K562 (cell line): ENCODE results near the gene CDC14A. TPM values are rescaled to one million over a fixed set of nuclear protein-coding genes. Genes with fewer than 3 reads are reported as not detected.
A peak's percentile ranks its signal among the peaks of the same experiment; 100 is the strongest.

Experiments used
- ATAC-seq: fragments of 200-7000 bp; cut with Tn5 transposase; 3 replicates; pipeline ENCODE4 v1.9.1; 2020; ENCODE audit warnings: moderate library complexity
- BruUV-seq: library from RNA; stranded (reverse); fragments of 400-500 nt; replicated peaks from 2 replicates; lab custom pipeline; 2021; lab: Mats Ljungman, UMichigan
- CTCF ChIA-PET: fragments of 300-600 bp; formaldehyde crosslinking; extraction: SDS; loops from one replicate; lab custom pipeline; 2021; ENCODE audit warnings: low intra/inter-chr PET ratio; lab: Yijun Ruan, JAX
- POLR2A ChIA-PET: fragments of 300-600, 350-650 bp; sonication (Branson Sonifier 250); formaldehyde crosslinking; extraction: SDS; loops from one replicate; lab custom pipeline; 2021; ENCODE audit warnings: antibody characterized with exemption, inconsistent platforms; lab: Yijun Ruan, JAX
- DNase-seq, 4 experiments: peaks; one replicate each; pipeline versions ENCODE4 v3.0.0 to v3.0.0-alpha.2; 2011 to 2018; ENCODE audit warnings: low spot score in 3 of 4, mixed read lengths in 3 of 4; ENCODE audit errors: extremely low read depth in 1 of 4
- FAIRE-seq: peaks from 2 replicates; lab custom pipeline; 2011; peaks lifted over from hg19 to GRCh38; lab: Jason Lieb, UNC
- H2AFZ ChIP-seq: 2 replicates; pipeline ENCODE4 v1.6.0; 2011; ENCODE audit warnings: low read depth, low read length, control low read depth, inconsistent platforms
- H3K27ac ChIP-seq: fragments of 200-600 bp; 3 replicates; pipeline ENCODE4 v1.8.0; 2011; ENCODE audit warnings: low read depth, mild to moderate bottlenecking, control low read depth, inconsistent platforms, low read length, moderate library complexity, mixed read lengths; ENCODE audit errors: extremely low read depth
- H3K27me3 ChIP-seq, 2 experiments: fragments of 300-600 bp in 1 of 2; 2 replicates in 1 of 2; 3 replicates in 1 of 2; pipeline versions ENCODE4 v1.6.0 to v1.8.0; 2011; ENCODE audit warnings: inconsistent platforms in 2 of 2, low read length in 2 of 2, mild to moderate bottlenecking in 1 of 2, mixed read lengths in 1 of 2, moderate library complexity in 1 of 2; ENCODE audit not compliant: control insufficient read depth in 2 of 2, insufficient read depth in 2 of 2
- H3K36me3 ChIP-seq: fragments of 300-600 bp; 3 replicates; pipeline ENCODE4 v1.8.0; 2011; ENCODE audit warnings: mild to moderate bottlenecking, low read length, inconsistent platforms; ENCODE audit not compliant: control insufficient read depth, insufficient read depth
- H3K4me1 ChIP-seq, 2 experiments: fragments of 200-600 bp in 1 of 2; replicated peaks in 1 of 2; 2 replicates in 1 of 2; 3 replicates in 1 of 2; pipeline versions ENCODE4 v1.5.1 to v1.8.0; 2011; ENCODE audit warnings: inconsistent platforms in 2 of 2, low read length in 2 of 2, mild to moderate bottlenecking in 1 of 2, mixed read lengths in 1 of 2, moderate library complexity in 1 of 2; ENCODE audit not compliant: control insufficient read depth in 2 of 2, insufficient read depth in 2 of 2
- H3K4me2 ChIP-seq: 2 replicates; pipeline ENCODE4 v1.6.1; 2011; ENCODE audit warnings: low read length, control low read depth, inconsistent platforms, mixed read lengths; ENCODE audit not compliant: insufficient read depth
- H3K4me3 ChIP-seq: fragments of 200-600 bp; sonication (generic), shearing (Covaris generic); 2 replicates; pipeline ENCODE4 v1.5.1; 2016; ENCODE audit warnings: control low read depth, inconsistent platforms
- H3K79me2 ChIP-seq: fragments of 200-600 bp; 3 replicates; pipeline ENCODE4 v1.8.0; 2011; ENCODE audit warnings: low read length, inconsistent platforms; ENCODE audit not compliant: control insufficient read depth, insufficient read depth
- H3K9ac ChIP-seq, 2 experiments: 2 replicates each; pipeline versions ENCODE4 v1.6.0 to v1.6.1; 2011; ENCODE audit warnings: low read depth in 2 of 2, low read length in 2 of 2, control low read depth in 1 of 2, inconsistent platforms in 1 of 2, mild to moderate bottlenecking in 1 of 2, mixed read lengths in 1 of 2; ENCODE audit not compliant: insufficient read depth in 1 of 2
- H3K9me1 ChIP-seq: one replicate; pipeline ENCODE4 v1.6.0; 2011; ENCODE audit warnings: inconsistent platforms, mild to moderate bottlenecking, low read length, moderate library complexity; ENCODE audit not compliant: control insufficient read depth, insufficient read depth
- H3K9me3 ChIP-seq: replicated peaks from 2 replicates; pipeline ENCODE4 v1.5.1; 2011; ENCODE audit warnings: low read depth, low read length, inconsistent platforms; ENCODE audit not compliant: control insufficient read depth, insufficient read depth
- H4K20me1 ChIP-seq: replicated peaks from 2 replicates; pipeline ENCODE4 v1.6.1; 2011; ENCODE audit warnings: low read length, inconsistent platforms, mixed read lengths; ENCODE audit not compliant: control insufficient read depth, insufficient read depth
- ERF ChIP-seq: fragments of 450-650 bp; formaldehyde crosslinking; IDR thresholded peaks from 2 replicates; pipeline ENCODE4 v1.4.0; 2020; ENCODE audit warnings: mild to moderate bottlenecking, mixed read lengths
- MEIS2 ChIP-seq: fragments of 450-650 bp; IDR thresholded peaks from 2 replicates; pipeline ENCODE4 v1.6.1; 2014; ENCODE audit warnings: mild to moderate bottlenecking; ENCODE audit not compliant: partially characterized antibody
- WGBS: fragments of 100-300 bp; shearing (Covaris generic); methylation state at CpG from one replicate; pipeline ENCODE4 v1.1.6; 2016; ENCODE audit warnings: low coverage, mixed read lengths; ENCODE audit not compliant: insufficient coverage; ENCODE audit errors: missing lambda C conversion rate; 5-methylcytosine and 5-hydroxymethylcytosine counted together
- in situ Hi-C: fragments of 300-500 bp; cut with MboI; formaldehyde crosslinking; loops from 4 replicates; pipeline ENCODE4 v1.15.0; 2018; ENCODE audit warnings: inconsistent platforms, mixed read lengths
- intact Hi-C: fragments of 100-400 bp; cut with micrococcal nuclease; formaldehyde crosslinking; loops from 2 replicates; pipeline ENCODE4 v1.14.2; 2022
- polyA plus RNA-seq, 8 experiments: library from polyadenylated mRNA; depleted of rRNA in 4 of 8; stranded (reverse) in 5 of 8; unstranded in 3 of 8; fragments of >200 nt; fragmentation: Nextera tagmentation in 2 of 8; fragmentation: Illumina TruSeq in 1 of 8; extraction: Ambion mirVana in 2 of 8; extraction: Trizol in 1 of 8; gene quantifications; 2 replicates each; pipeline versions ENCODE4 v1.2.1 to v1.2.3, GENCODE V29; 2011 to 2014; ENCODE audit warnings: inconsistent platforms in 1 of 8, missing spikeins in 1 of 8
- total RNA-seq, 7 experiments: library from RNA; depleted of rRNA in 6 of 7; stranded (reverse); fragments of >200 nt in 6 of 7; fragmentation: Illumina TruSeq in 2 of 7; extraction: Trizol in 2 of 7; gene quantifications; 2 replicates each; pipeline versions ENCODE4 v1.2.1 to v1.2.3, GENCODE V29; 2011 to 2021; ENCODE audit warnings: low replicate concordance in 1 of 7
- TF ChIP-seq, protein P1 (sequence below): fragments of 450-650 bp; IDR thresholded peaks from 2 replicates; pipeline ENCODE4 v1.6.1; 2017; ENCODE audit warnings: antibody characterized with exemption, mild to moderate bottlenecking
- TF ChIP-seq, protein P2 (sequence below), 2 experiments: IDR thresholded peaks in 1 of 2; conservative IDR thresholded peaks in 1 of 2; 2 replicates each; pipeline ENCODE4 v1.6.1; 2016; ENCODE audit warnings: low read depth in 2 of 2, mild to moderate bottlenecking in 1 of 2, missing compliant biosample characterization in 1 of 2, missing genetic modification characterization in 1 of 2, moderate library complexity in 1 of 2
- TF ChIP-seq, protein P3 (sequence below): fragments of 450-650 bp; IDR thresholded peaks from 2 replicates; pipeline ENCODE4 v1.6.1; 2016

Gene CDC14A
- total and polyA plus RNA-seq, 9 of the 15 experiments (the other 6 are each of a cell fraction or from before 2014, with no cell fraction given) = 17.0 to 74.3 (median 33.4) TPM

DNA sequence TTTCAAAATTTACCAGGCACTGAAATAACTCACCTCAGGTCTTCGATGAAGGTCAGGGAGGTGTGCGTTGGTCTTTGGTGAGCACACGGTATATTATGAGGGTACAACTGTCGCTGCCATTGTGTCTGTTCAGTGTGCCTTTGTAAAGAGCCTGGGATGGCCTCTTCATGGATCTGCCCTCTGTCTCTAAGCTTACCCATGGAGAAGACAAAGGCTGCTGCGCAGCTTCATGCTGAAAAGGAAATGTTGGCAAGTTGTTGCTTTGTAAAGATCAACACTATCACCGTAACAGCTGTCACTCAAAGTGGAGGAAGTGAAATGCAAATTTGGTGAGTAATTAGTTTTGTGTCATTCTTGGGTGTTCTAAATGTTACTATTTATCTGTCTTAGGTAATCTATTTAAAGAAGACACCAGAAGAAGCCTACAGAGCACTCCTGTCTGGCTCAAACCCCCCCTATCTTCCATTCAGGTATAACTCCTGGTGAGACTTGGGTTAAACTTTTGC, 71.6 kb downstream of the CDC14A start:
- no peak overlapping the region for H3K9ac ChIP-seq
- TF ChIP-seq MEIS2 (peak; percentile 39), ERF (CRISPR knock-in tag) (no peak)
- TF ChIP-seq, protein P1, sequence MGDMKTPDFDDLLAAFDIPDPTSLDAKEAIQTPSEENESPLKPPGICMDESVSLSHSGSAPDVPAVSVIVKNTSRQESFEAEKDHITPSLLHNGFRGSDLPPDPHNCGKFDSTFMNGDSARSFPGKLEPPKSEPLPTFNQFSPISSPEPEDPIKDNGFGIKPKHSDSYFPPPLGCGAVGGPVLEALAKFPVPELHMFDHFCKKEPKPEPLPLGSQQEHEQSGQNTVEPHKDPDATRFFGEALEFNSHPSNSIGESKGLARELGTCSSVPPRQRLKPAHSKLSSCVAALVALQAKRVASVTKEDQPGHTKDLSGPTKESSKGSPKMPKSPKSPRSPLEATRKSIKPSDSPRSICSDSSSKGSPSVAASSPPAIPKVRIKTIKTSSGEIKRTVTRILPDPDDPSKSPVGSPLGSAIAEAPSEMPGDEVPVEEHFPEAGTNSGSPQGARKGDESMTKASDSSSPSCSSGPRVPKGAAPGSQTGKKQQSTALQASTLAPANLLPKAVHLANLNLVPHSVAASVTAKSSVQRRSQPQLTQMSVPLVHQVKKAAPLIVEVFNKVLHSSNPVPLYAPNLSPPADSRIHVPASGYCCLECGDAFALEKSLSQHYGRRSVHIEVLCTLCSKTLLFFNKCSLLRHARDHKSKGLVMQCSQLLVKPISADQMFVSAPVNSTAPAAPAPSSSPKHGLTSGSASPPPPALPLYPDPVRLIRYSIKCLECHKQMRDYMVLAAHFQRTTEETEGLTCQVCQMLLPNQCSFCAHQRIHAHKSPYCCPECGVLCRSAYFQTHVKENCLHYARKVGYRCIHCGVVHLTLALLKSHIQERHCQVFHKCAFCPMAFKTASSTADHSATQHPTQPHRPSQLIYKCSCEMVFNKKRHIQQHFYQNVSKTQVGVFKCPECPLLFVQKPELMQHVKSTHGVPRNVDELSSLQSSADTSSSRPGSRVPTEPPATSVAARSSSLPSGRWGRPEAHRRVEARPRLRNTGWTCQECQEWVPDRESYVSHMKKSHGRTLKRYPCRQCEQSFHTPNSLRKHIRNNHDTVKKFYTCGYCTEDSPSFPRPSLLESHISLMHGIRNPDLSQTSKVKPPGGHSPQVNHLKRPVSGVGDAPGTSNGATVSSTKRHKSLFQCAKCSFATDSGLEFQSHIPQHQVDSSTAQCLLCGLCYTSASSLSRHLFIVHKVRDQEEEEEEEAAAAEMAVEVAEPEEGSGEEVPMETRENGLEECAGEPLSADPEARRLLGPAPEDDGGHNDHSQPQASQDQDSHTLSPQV = no peak
- TF ChIP-seq, protein P2, sequence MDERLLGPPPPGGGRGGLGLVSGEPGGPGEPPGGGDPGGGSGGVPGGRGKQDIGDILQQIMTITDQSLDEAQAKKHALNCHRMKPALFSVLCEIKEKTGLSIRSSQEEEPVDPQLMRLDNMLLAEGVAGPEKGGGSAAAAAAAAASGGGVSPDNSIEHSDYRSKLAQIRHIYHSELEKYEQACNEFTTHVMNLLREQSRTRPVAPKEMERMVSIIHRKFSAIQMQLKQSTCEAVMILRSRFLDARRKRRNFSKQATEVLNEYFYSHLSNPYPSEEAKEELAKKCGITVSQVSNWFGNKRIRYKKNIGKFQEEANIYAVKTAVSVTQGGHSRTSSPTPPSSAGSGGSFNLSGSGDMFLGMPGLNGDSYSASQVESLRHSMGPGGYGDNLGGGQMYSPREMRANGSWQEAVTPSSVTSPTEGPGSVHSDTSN (CRISPR knock-in tag; IDR thresholded peaks at IDR 0.05; ENCODE audit: low read depth) = no peak
- TF ChIP-seq, protein P2 (tag; conservative IDR thresholded peaks at IDR 0.05; ENCODE audit: low read depth) = peak; percentile 65
- TF ChIP-seq, protein P3, sequence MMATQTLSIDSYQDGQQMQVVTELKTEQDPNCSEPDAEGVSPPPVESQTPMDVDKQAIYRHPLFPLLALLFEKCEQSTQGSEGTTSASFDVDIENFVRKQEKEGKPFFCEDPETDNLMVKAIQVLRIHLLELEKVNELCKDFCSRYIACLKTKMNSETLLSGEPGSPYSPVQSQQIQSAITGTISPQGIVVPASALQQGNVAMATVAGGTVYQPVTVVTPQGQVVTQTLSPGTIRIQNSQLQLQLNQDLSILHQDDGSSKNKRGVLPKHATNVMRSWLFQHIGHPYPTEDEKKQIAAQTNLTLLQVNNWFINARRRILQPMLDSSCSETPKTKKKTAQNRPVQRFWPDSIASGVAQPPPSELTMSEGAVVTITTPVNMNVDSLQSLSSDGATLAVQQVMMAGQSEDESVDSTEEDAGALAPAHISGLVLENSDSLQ = peak; percentile 92
- no TSS peak for BruUV-seq
- no peaks in the 10 kb centered on the region for H3K9me1 ChIP-seq
- DNase-seq (no peak), FAIRE-seq (no peak), ATAC-seq (peak; percentile 73)
- H3K79me2 ChIP-seq = peaks cover 63% of the 10 kb centered on the region
- ChIA-PET POLR2A (interaction anchor here (0.7 to 4.0 kb wide), 6 partner anchors 10 to 76 kb away, joined by 3 to 23 read pairs (median 4); no protein-coding TSS in a partner anchor), CTCF (no interaction called here)
- peaks cover 59% of the 10 kb centered on the region for H3K36me3 ChIP-seq
- H3K9me3 ChIP-seq = no peaks in the 10 kb centered on the region
- WGBS = 77% methylated on average over 6 of the region's 6 CpGs
- H3K27ac ChIP-seq = no peak overlapping the region
- H3K4me3 ChIP-seq = no peak overlapping the region
- H2AFZ ChIP-seq = no peak overlapping the region
- intact Hi-C loops = no loop called here
- no peak overlapping the region for H3K4me2 ChIP-seq
- in situ Hi-C loops = no loop called here
- no peaks in the 10 kb centered on the region for H3K27me3 ChIP-seq
- no peaks in the 10 kb centered on the region for H4K20me1 ChIP-seq
- no peaks in the 10 kb centered on the region for H3K4me1 ChIP-seq
